ENCODE results near the gene GIT1.

DNA sequence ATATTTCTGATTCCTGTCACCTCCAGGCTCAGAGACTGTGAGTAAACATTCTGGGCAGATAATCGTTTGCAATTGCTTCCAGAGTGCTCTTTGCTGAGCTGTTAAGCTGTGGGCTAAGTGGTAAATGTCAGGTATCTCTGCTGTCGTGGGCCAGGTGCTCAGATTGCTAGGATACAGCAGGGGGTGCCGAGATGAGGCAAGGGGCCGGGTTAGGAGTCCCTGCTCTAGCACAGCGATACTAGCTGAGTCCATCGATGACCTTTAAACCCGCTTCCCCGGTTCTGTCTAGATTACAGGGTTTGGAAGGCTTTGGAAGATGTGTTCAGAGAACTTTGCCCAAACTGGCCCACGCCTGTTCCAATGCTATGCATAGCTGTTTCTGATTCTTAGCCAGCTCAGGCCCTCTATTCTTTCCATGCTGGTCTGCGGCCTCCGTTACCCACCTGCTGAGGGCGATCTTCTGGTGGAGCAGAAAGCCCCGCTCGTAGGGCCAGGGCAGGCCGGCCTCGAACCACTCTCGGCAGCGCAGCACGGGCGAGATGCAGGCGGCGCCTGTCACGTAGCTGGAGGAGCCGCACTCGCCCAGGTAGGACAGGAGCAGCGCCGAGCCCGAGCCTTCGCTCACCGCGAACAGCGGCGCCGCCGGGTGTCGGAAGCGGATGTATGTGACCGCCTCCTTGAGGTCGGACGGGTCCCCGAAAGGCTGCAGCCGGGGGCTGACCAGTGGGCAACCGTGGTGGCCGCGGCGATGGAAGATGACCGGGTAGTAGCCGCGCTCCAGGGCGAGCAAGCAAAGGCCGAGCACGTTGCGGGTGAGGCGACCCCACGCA lies 23.6 kb downstream of the GIT1 start:
- no peak for TF ChIP-seq POLR2A (IDR thresholded peaks at IDR 0.05; ENCODE audit: low read depth, low read length)
- TF ChIP-seq TAF1 (IDR thresholded peaks at IDR 0.05; ENCODE audit: borderline replicate concordance, low read depth, low read length) = no peak
- TF ChIP-seq POLR2AphosphoS5 (IDR thresholded peaks at IDR 0.05; ENCODE audit: low read depth, low read length) = no peak

All from GM12892 (cell line).